Measurements from ENCODE around the gene RRN3.
"Not testable (repeated sequence)": the region's sequence is repeated elsewhere in the genome, so short reads cannot be mapped to it uniquely, and the experiment has no call there.

- TF ChIP-seq CTCF (IDR thresholded peaks at IDR 0.05; ENCODE audit: extremely low read depth in 1 of 2, insufficient read depth in 1 of 2, low read depth in 1 of 2, low read length in 2 of 2); POLR2A (IDR thresholded peaks at IDR 0.05; ENCODE audit: low read depth, low read length); JUN (IDR thresholded peaks at IDR 0.05; ENCODE audit: borderline replicate concordance, insufficient read depth, insufficient read length, low read depth); EZH2 (IDR thresholded peaks at IDR 0.05; ENCODE audit: borderline replicate concordance, low read depth, low read length, severe bottlenecking); MYC (IDR thresholded peaks at IDR 0.05; ENCODE audit: low read depth, low read length); POLR2AphosphoS5 (IDR thresholded peaks at IDR 0.05; ENCODE audit: insufficient read depth, low read depth, low read length): not testable (repeated sequence)
Measured at GRCh38 chr16:15130256-15130932, 36.3 kb upstream of the RRN3 start.
